SK-N-SH (cell line): ENCODE data around the gene TP53I13. TPM values are rescaled to one million over a fixed set of nuclear protein-coding genes. Genes with fewer than 3 reads are reported as not detected.

Experiments
- CTCF ChIA-PET: fragments of 300-600, 350-600 bp; formaldehyde crosslinking; extraction: SDS; loops from one replicate; lab custom pipeline; 2021; lab: Yijun Ruan, JAX
- POLR2A ChIA-PET: fragments of 350-600 bp; sonication (Branson Sonifier 250); formaldehyde crosslinking; extraction: SDS; loops from one replicate; lab custom pipeline; 2020; ENCODE audit warnings: antibody characterized with exemption, inconsistent platforms; lab: Yijun Ruan, JAX
- DNase-seq: peaks from one replicate; pipeline ENCODE4 v3.0.0; 2012
- H2AFZ ChIP-seq: fragments of 200-600 bp; sonication (generic); 2 replicates; pipeline ENCODE4 v1.8.1; 2016; ENCODE audit warnings: antibody characterized with exemption, mild to moderate bottlenecking, low read depth
- H3F3A ChIP-seq: fragments of 200-600 bp; sonication (generic); replicated peaks from 2 replicates; pipeline ENCODE3; 2016; ENCODE audit warnings: antibody characterized with exemption, mild to moderate bottlenecking; ENCODE audit not compliant: insufficient read depth
- H3K27ac ChIP-seq, 2 experiments: fragments of 200-500 bp in 1 of 2; fragments of 200-600 bp in 1 of 2; sonication (Bioruptor generic) in 1 of 2; sonication (generic), shearing (Covaris generic) in 1 of 2; 2 replicates each; pipeline versions ENCODE4 v1.5.1 to v1.6.1; 2014 to 2016; ENCODE audit warnings: low read depth in 2 of 2, inconsistent platforms in 1 of 2, low read length in 1 of 2, mild to moderate bottlenecking in 1 of 2, mixed read lengths in 1 of 2
- H3K27me3 ChIP-seq: fragments of 200-600 bp; sonication (generic), shearing (Covaris generic); 2 replicates; pipeline ENCODE4 v1.6.1; 2016; ENCODE audit warnings: mixed run types; ENCODE audit not compliant: insufficient read depth
- H3K36me3 ChIP-seq, 2 experiments: fragments of 200-500 bp in 1 of 2; fragments of 200-600 bp in 1 of 2; sonication (Bioruptor generic) in 1 of 2; sonication (generic) in 1 of 2; replicated peaks in 1 of 2; 2 replicates each; pipeline versions ENCODE3 to v1.5.1; 2014 to 2016; ENCODE audit warnings: low read length in 1 of 2, mild to moderate bottlenecking in 1 of 2; ENCODE audit not compliant: insufficient read depth in 2 of 2, control insufficient read depth in 1 of 2
- H3K4me1 ChIP-seq, 2 experiments: fragments of 200-500 bp in 1 of 2; fragments of 200-600 bp in 1 of 2; sonication (Bioruptor generic) in 1 of 2; sonication (generic), shearing (Covaris generic) in 1 of 2; 2 replicates each; pipeline versions ENCODE4 v1.5.1 to v1.6.1; 2014 to 2016; ENCODE audit warnings: low read depth in 1 of 2, low read length in 1 of 2, mixed run types in 1 of 2; ENCODE audit not compliant: insufficient read depth in 2 of 2, control insufficient read depth in 1 of 2
- H3K4me2 ChIP-seq: fragments of 200-600 bp; sonication (generic), shearing (Covaris generic); 2 replicates; pipeline ENCODE4 v1.6.1; 2017; ENCODE audit warnings: mixed run types
- H3K4me3 ChIP-seq, 2 experiments: fragments of 200-500 bp in 1 of 2; fragments of 200-600 bp in 1 of 2; sonication (Bioruptor generic) in 1 of 2; sonication (generic), shearing (Covaris generic) in 1 of 2; 2 replicates each; pipeline versions ENCODE4 v1.5.1 to v1.8.1; 2014 to 2016; ENCODE audit warnings: low read depth in 2 of 2, inconsistent platforms in 1 of 2, low read length in 1 of 2, mild to moderate bottlenecking in 1 of 2, mixed read lengths in 1 of 2, moderate library complexity in 1 of 2
- H3K79me2 ChIP-seq: fragments of 200-600 bp; sonication (generic); 2 replicates; pipeline ENCODE4 v1.8.1; 2017; ENCODE audit warnings: mild to moderate bottlenecking; ENCODE audit not compliant: insufficient read depth
- H3K9ac ChIP-seq: fragments of 200-600 bp; sonication (generic); 2 replicates; pipeline ENCODE4 v1.6.1; 2017; ENCODE audit warnings: mixed run types
- H3K9me2 ChIP-seq: fragments of 200-600 bp; sonication (generic); 2 replicates; pipeline ENCODE4 v1.6.1; 2017; ENCODE audit warnings: mixed run types
- H3K9me3 ChIP-seq: fragments of 200-600 bp; sonication (generic); 2 replicates; pipeline ENCODE4 v1.6.1; 2017; ENCODE audit warnings: mixed run types, mild to moderate bottlenecking, moderate library complexity
- H4K20me1 ChIP-seq: fragments of 200-600 bp; sonication (generic); 2 replicates; pipeline ENCODE4 v1.6.1; 2017; ENCODE audit warnings: mild to moderate bottlenecking, mixed run types; ENCODE audit not compliant: insufficient read depth
- CHD2 ChIP-seq: fragments of 150-350 bp; IDR thresholded peaks from 2 replicates; pipeline ENCODE4 v1.6.1; 2018; ENCODE audit warnings: low read length; ENCODE audit not compliant: partially characterized antibody
- EP300 ChIP-seq, 2 experiments: IDR thresholded peaks; 2 replicates each; pipeline versions ENCODE4 v1.4.0 to v1.6.1; 2012; ENCODE audit warnings: borderline replicate concordance in 1 of 2, low read depth in 1 of 2, low read length in 1 of 2
- FOXM1 ChIP-seq: IDR thresholded peaks from 2 replicates; pipeline ENCODE4 v1.4.0; 2012; ENCODE audit warnings: low read depth, mild to moderate bottlenecking
- GABPA ChIP-seq: IDR thresholded peaks from 2 replicates; pipeline ENCODE4 v1.4.0; 2012; ENCODE audit warnings: low read depth, mild to moderate bottlenecking
- GATA2 ChIP-seq: sonication (generic); formaldehyde crosslinking; IDR thresholded peaks from 2 replicates; pipeline ENCODE4 v1.5.0; 2020; ENCODE audit warnings: mild to moderate bottlenecking, missing genetic modification reagents
- NFIC ChIP-seq: IDR thresholded peaks from 2 replicates; pipeline ENCODE4 v1.4.0; 2012; ENCODE audit warnings: borderline replicate concordance
- NRF1 ChIP-seq: IDR thresholded peaks from 2 replicates; pipeline ENCODE4 v1.6.1; 2012; ENCODE audit warnings: low read depth, mild to moderate bottlenecking, low read length
- POLR2AphosphoS5 ChIP-seq: IDR thresholded peaks from 2 replicates; pipeline ENCODE4 v1.6.1; 2012; ENCODE audit warnings: low read depth, low read length
- SIN3A ChIP-seq: IDR thresholded peaks from 2 replicates; pipeline ENCODE4 v1.6.1; 2012; ENCODE audit warnings: low read depth, mild to moderate bottlenecking, low read length, moderate library complexity, borderline replicate concordance
- YY1 ChIP-seq: IDR thresholded peaks from 2 replicates; pipeline ENCODE4 v1.4.0; 2012; ENCODE audit warnings: low read depth, mild to moderate bottlenecking
- WGBS: methylation state at CpG from one replicate; pipeline ENCODE4 v1.1.6; 2017; ENCODE audit warnings: low lambda C conversion rate; 5-methylcytosine and 5-hydroxymethylcytosine counted together
- polyA plus RNA-seq, 3 experiments: library from polyadenylated mRNA; depleted of rRNA; stranded (reverse); fragments of >200 nt; gene quantifications; 2 replicates each; pipeline ENCODE4 v1.2.3, GENCODE V29; 2012
- TF ChIP-seq, protein P1 (sequence below): IDR thresholded peaks from 2 replicates; pipeline ENCODE4; 2012

Gene TP53I13
- polyA plus RNA-seq, 1 of the 3 experiments (the other 2 are of a cell fraction): 39.2 TPM

DNA sequence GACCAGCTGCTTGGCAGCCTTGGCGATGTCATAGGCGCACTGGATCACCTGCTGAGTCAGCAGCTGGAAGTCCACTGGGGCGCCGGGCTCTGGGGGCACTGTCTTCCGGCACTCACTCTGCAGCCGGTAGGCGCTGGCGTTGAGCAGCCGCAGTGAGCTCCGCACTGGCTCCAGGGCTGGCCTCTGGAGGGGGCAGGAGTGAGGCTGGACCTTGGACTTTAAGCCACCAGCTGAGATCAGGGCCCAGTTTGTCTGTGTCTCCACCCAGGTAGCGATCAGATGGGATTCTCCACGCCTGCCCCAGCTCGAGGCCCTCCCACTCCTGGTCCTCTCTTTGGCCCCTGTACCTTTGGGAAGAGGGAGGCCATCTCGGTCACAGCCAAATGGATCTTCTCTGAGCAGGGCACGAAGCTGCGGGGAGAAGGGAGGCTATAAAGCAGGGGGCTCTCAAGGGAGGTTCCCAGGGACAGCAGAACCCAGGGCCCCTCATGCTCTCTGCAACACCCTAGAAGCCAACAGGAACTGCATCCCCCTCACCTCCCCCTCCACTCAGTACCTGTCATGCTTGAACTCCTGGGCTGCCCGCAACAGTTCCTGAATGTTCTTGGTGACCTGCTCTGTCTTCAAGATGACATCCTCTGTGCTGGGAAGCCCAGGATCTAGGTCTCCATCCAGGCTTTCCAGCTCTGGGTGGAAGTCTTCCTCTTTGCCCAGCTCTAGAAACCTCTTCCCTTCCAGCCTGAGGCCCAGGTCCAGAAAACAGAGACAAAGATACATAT, 6.4 kb downstream of the TP53I13 start:
- no peak overlapping the region for H3K4me3 ChIP-seq
- no peaks in the 10 kb centered on the region for H3K9me3 ChIP-seq
- H3K36me3 ChIP-seq: peaks cover 9 to 66% of the 10 kb centered on the region in 2 experiments
- no peak overlapping the region for H3K9ac ChIP-seq
- 94% methylated on average over 7 of the region's 17 CpGs for WGBS
- no peak overlapping the region for H2AFZ ChIP-seq
- no peak for DNase-seq
- ChIA-PET CTCF (interaction anchor here (0.5 to 11.6 kb wide), 7 partner anchors 8 to 1431 kb away, joined by 3 to 166 read pairs (median 14); partner anchors contain the start of genes ANKRD13B, GIT1 and SSH2), POLR2A (interaction anchor here (0.9 kb wide), 1 partner anchor 17 kb away, joined by 3 read pairs; no protein-coding TSS in a partner anchor)
- H3K27me3 ChIP-seq: no peaks in the 10 kb centered on the region
- no peak overlapping the region; a peak in 1 of 4 replicates for H3K27ac ChIP-seq
- H3K79me2 ChIP-seq: no peaks in the 10 kb centered on the region
- peaks cover 7% of the 10 kb centered on the region for H4K20me1 ChIP-seq
- TF ChIP-seq CHD2: no peak
- no peak for TF ChIP-seq NRF1
- no peak for TF ChIP-seq NFIC
- TF ChIP-seq EP300 (IDR thresholded peaks at IDR 0.05; ENCODE audit: borderline replicate concordance in 1 of 2, low read depth in 1 of 2, low read length in 1 of 2): no peak
- TF ChIP-seq GATA2 (CRISPR knock-in tag): no peak
- TF ChIP-seq FOXM1: no peak
- TF ChIP-seq YY1: no peak
- no peak for TF ChIP-seq SIN3A
- TF ChIP-seq, protein P1, sequence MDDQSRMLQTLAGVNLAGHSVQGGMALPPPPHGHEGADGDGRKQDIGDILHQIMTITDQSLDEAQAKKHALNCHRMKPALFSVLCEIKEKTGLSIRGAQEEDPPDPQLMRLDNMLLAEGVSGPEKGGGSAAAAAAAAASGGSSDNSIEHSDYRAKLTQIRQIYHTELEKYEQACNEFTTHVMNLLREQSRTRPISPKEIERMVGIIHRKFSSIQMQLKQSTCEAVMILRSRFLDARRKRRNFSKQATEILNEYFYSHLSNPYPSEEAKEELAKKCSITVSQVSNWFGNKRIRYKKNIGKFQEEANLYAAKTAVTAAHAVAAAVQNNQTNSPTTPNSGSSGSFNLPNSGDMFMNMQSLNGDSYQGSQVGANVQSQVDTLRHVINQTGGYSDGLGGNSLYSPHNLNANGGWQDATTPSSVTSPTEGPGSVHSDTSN: no peak
- no peak overlapping the region for H3K4me2 ChIP-seq
- H3K9me2 ChIP-seq: no peaks in the 10 kb centered on the region
- no peaks in the 10 kb centered on the region for H3F3A ChIP-seq
- H3K4me1 ChIP-seq: peaks cover 0 to 13% of the 10 kb centered on the region in 2 experiments; a peak in 1 of 4 replicates

- Histone ChIP-seq H3K9me3 (no peaks in the 10 kb centered on the region), H3K36me3 (peaks cover 9 to 69% of the 10 kb centered on the region in 2 experiments), H3K79me2 (no peaks in the 10 kb centered on the region), H3K27ac (no peak overlapping the region; a peak in 1 of 4 replicates), H3F3A (peaks cover 2% of the 10 kb centered on the region), H4K20me1 (peaks cover 9% of the 10 kb centered on the region), H3K4me3 (no peak overlapping the region), H3K9ac (no peak overlapping the region), H3K4me1 (peaks cover 0 to 16% of the 10 kb centered on the region in 2 experiments; a peak in 1 of 4 replicates), H3K27me3 (no peaks in the 10 kb centered on the region), H3K4me2 (no peak overlapping the region), H2AFZ (no peak overlapping the region), H3K9me2 (no peaks in the 10 kb centered on the region)
- WGBS: 98% methylated on average over 13 of the region's 28 CpGs
- TF ChIP-seq FOXM1 (no peak), GABPA (no peak), POLR2AphosphoS5 (no peak)
- no peak for DNase-seq
- POLR2A ChIA-PET: interaction anchor here (0.9 kb wide), 1 partner anchor 16 kb away, joined by 3 read pairs; no protein-coding TSS in a partner anchor
- CTCF ChIA-PET: interaction anchor here (1.0 to 11.6 kb wide), 9 partner anchors 7 to 518 kb away, joined by 3 to 166 read pairs (median 14); partner anchors contain the start of genes ANKRD13B and GIT1
Observed at GRCh38 chr17:29575511-29576213, 7.2 kb downstream of the TP53I13 start.
